Activated T-cell treated with anti-CD3 and anti-CD28 coated beads, Interleukin-2, amount 50 U/mL, for 72 hours (primary cell): ENCODE data around the gene TAS2R31. TPM values are rescaled to one million over a fixed set of nuclear protein-coding genes. Genes with fewer than 3 reads are reported as not detected.

Source experiments
- ATAC-seq, 2 donors: fragments of 150-1000 bp; cut with Tn5 transposase; replicated peaks in 1 of 2; 2 replicates each; pipeline ENCODE4 v1.10.0; 2021; ENCODE audit warnings: moderate library complexity in 2 of 2, mild to moderate bottlenecking in 1 of 2
- DNase-seq, 2 donors: peaks; one replicate each; pipeline ENCODE4 v3.0.0; 2021 to 2022; ENCODE audit warnings: mixed read lengths in 1 of 2
- H3K27ac Mint-ChIP-seq: one replicate; pipeline ENCODE4 v1.8.0; 2022; ENCODE audit warnings: mild to moderate bottlenecking, moderate library complexity, mixed read lengths
- H3K27me3 Mint-ChIP-seq: one replicate; pipeline ENCODE4 v1.8.0; 2022; ENCODE audit warnings: low read depth, mixed read lengths
- H3K36me3 Mint-ChIP-seq, 2 donors: one replicate each; pipeline ENCODE4 v1.8.0; 2022; ENCODE audit warnings: mixed read lengths in 2 of 2, mild to moderate bottlenecking in 1 of 2; ENCODE audit not compliant: insufficient read depth in 2 of 2
- H3K4me1 Mint-ChIP-seq: one replicate; pipeline ENCODE4 v1.8.0; 2022; ENCODE audit warnings: low read depth, mixed read lengths
- H3K4me3 Mint-ChIP-seq, 2 donors: one replicate each; pipeline ENCODE4 v1.8.0; 2022; ENCODE audit warnings: mild to moderate bottlenecking in 2 of 2, mixed read lengths in 2 of 2, moderate library complexity in 2 of 2
- H3K9me3 Mint-ChIP-seq, 2 donors: one replicate each; pipeline ENCODE4 v1.8.0; 2022; ENCODE audit warnings: mixed read lengths in 2 of 2
- total RNA-seq, 2 donors: library from RNA; stranded (reverse); gene quantifications; one replicate each; pipeline ENCODE4 v1.2.3, GENCODE V29; 2022

Gene TAS2R31
- total RNA-seq, 2 donors from 2014 or later: 1.9 to 2.9 TPM

- H3K4me3 Mint-ChIP-seq: peak overlapping the region in 1 of 2 donors; percentile 10
- ATAC-seq (peak; percentile 97), DNase-seq (peak; percentile 48 to 51)
- peaks cover 37% of the 10 kb centered on the region for H3K27me3 Mint-ChIP-seq
- no peaks in the 10 kb centered on the region for H3K9me3 Mint-ChIP-seq
- no peak overlapping the region for H3K27ac Mint-ChIP-seq
- peaks cover 32% of the 10 kb centered on the region for H3K4me1 Mint-ChIP-seq
- H3K36me3 Mint-ChIP-seq: peaks cover 0 to 4% of the 10 kb centered on the region in 2 donors
These were observed 49.0 kb downstream of the TAS2R31 start for GRCh38 chr12:10982244-10982643.

Other genes starting within 250 kb of the TAS2R31 start
- gene TAS2R7, start 228.8 kb downstream of the TAS2R31 start, total RNA-seq: not detected
- not detected for gene TAS2R8, start 224.1 kb downstream of the TAS2R31 start, total RNA-seq
- not detected for gene TAS2R9, start 221.2 kb downstream of the TAS2R31 start, total RNA-seq
- gene TAS2R10, start 205.0 kb downstream of the TAS2R31 start, total RNA-seq: under 1 TPM; 0.31 to 0.63 TPM
- 1 to 10 TPM; 2.1 to 3.0 TPM for gene PRR4, start 181.9 kb downstream of the TAS2R31 start, total RNA-seq
- gene PRH1, start 147.2 kb downstream of the TAS2R31 start, total RNA-seq: 10 to 100 TPM; 13.0 to 17.6 TPM
- gene TAS2R13, start 121.8 kb downstream of the TAS2R31 start, total RNA-seq: under 1 TPM; 0.53 TPM
- gene PRH2, start 102.2 kb downstream of the TAS2R31 start, total RNA-seq: not detected
- 1 to 10 TPM; 1.2 to 1.9 TPM for gene TAS2R14, start 92.1 kb downstream of the TAS2R31 start, total RNA-seq
- 1 to 10 TPM in 1 of 2 donors, under 1 TPM in 1; 0.90 to 1.2 TPM for gene TAS2R50, start 44.5 kb downstream of the TAS2R31 start, total RNA-seq
- gene TAS2R20, start 33.1 kb downstream of the TAS2R31 start, total RNA-seq: 1 to 10 TPM; 1.3 to 2.1 TPM
- 1 to 10 TPM; 2.1 to 3.5 TPM for gene TAS2R19, start 8.8 kb downstream of the TAS2R31 start, total RNA-seq
- gene TAS2R46, start 30.9 kb upstream of the TAS2R31 start, total RNA-seq: under 1 TPM; 0.72 TPM
- gene TAS2R43, start 60.9 kb upstream of the TAS2R31 start, total RNA-seq: under 1 TPM; 0.48 to 0.97 TPM
- gene TAS2R30, start 103.2 kb upstream of the TAS2R31 start, total RNA-seq: 1 to 10 TPM; 2.3 to 2.8 TPM
- gene SMIM10L1, start 139.8 kb upstream of the TAS2R31 start, total RNA-seq: 10 to 100 TPM; 10.1 to 10.9 TPM
- not detected for gene TAS2R42, start 155.5 kb upstream of the TAS2R31 start, total RNA-seq
- not detected for gene PRB3, start 238.3 kb upstream of the TAS2R31 start, total RNA-seq